NCI-H1436 treated with DMSO at 0.1 percent for 48 hours (cell line): Measurements from ENCODE around the gene RASGRF2.
"Not testable (repeated sequence)": the region's sequence is repeated elsewhere in the genome, so short reads cannot be mapped to it uniquely, and the experiment has no call there.

Experiments
- DNase-seq: peaks from one replicate; lab custom pipeline; 2025; lab: John Stamatoyannopoulos, UW

Gene RASGRF2

DNA sequence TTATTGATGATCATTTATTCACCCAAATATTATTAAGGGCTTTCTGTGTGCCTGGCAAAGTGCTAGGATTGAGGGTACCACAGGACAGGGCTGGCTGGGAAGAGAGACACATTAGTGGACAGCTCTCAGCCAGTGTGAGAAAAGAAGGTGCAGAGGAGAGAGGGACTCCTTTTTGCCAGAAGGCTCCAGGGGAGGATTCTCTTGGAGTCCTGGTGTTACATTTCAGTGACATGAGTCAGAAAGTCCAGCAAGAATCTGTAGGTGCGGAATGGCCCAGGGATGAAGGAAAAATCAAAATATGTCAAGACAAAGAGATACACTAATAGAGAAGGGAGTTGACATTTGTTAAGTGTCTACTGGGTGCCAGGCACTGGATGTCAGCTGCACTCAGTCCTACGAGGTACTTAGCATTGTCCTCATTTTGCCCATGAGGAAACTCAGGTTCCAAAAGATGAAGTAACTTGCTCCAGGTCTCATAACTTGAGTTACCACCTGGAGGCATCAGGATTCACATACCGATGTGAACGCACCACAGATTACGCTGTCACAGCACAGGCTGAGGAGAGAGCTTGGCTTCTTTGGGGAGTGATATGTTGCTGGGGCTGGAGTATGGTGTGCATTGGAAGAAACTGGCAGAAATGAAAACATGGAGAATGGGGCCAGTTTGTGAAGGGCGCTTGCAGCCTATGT is 60.5 kb downstream of the RASGRF2 start:
- DNase-seq = no peak

DNA sequence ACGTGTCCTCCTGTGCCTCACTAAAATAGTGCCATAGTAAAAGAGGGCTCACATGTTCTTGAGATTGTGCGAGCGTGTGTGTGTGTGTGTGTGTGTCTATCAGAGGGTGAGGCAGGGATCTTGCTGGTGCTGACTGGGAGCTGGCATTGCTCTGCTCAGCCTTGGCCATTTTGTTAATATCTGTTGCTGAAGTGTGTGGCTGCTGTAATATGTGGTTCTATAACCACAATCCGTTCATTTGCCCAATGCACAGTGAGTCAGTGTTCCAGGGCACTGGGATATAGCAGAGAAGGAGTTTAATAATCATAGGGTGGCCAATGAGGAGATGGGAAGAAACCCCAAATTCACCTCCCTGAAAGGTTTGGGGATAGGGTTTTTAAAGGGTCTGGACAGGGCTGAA is 61.3 kb downstream of the RASGRF2 start:
- no peak for DNase-seq

DNA sequence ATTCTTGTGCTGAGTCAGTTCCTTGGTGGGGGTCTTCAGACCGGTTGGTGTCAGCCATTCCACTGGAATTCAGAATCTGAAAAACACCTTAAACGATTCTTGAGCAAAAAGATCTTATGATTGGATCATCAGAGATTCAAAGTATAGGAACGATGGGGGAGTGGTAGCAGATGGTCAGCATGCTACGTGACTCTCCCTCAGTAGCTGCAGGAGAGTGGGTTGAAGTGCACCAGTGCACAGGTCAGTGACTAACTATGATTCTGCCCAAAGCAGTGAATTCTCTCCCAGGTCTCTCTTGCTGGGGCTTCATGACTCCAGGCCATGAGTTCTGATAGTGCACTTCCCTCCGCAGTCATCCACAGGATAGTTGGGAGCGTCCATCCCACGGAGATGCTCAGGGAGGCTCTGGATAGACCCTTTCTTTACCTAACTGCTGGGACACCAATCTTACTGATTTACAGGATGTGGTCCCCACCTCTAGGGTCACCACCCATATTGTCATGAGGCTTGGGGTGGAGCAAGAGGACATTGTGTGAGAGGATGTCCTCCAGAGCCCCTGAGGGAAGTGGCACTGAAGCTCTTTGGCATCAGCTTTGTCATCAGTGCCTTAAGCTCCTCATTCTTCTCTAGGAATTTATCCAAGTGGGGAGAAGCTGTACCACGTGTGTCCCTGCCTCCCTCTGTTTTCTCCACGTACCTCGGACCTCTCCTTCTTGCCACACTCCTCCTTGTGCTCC is 62.0 kb downstream of the RASGRF2 start:
- DNase-seq = no peak

DNA sequence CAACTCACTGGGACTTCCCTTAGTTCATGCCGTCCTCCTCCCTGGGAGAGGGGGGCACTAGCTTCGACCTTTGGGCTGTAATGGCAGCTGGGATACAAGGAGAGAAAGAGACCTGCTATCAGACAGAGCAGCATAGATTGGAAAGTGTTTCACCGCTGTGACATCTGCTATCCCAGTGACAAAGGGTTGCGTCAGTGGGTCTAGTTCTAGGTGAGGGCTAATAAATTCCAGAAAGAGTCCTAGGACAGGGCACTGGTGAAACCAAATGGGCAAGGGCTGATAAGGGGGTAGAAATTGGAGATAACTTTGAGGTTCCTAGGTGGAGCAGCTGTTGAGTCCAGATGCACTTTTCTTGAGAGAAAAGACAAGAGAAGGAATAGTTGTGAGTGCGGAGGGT is 62.5 kb downstream of the RASGRF2 start:
- no peak for DNase-seq

DNA sequence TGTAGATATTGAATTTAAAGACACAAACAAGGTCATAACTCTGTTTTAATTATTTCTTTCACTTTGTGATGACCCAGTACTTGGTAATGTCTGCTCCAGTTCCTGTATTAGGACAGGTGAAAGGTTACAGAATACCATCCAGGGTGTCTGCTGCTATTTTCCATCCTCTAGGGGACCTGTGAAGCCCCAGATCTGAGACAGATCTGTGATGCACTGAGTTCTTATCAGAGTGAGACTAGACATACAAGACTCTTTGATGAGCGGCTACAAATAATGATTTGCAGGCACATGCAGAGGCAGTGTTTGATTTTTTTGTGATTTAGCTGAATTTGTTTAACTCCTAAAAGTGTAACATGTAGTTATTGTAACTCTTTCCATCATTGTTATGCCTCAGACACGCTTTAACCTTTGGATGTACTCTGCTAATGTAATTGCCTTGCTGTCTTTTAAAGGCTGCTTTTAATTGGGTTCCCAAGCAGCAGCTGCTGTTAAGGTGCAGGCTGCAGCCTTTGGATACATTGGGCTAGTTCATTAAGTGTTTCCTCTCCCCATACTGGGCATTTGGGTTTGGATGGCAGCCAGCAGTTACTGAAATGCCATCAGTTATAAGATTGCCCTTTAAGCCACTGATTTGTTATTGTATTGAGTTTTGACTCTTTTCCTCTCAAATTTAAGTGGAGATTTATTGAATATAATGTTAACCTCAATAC is 63.3 kb downstream of the RASGRF2 start:
- no peak for DNase-seq

DNA sequence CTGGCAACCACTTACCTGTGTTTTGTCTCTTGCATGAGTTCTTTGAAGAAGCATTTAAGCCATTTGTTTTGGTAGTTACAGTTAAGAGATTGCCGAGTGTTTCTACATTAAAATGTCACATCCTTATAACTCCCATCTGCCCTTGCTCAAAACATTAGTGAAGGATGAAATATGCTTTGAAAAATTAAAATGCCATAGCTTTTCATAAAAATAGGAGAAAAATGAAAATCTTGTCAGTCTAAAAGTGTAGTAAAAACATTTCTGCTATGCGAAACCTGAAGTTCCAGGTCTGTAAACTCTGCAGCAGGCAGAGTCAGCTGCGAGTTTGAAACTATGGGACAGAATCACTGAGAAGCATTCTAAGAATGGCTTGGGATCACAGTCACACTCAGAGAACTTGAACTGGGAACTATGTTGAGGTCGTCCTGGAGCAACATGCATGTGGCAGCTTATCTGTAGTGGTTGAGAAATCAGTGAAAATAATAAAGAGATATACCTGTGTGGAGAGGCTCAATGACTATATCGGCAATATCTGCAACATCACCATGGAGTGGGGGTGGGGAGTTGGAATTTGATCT is 67.4 kb downstream of the RASGRF2 start:
- DNase-seq = no peak

DNA sequence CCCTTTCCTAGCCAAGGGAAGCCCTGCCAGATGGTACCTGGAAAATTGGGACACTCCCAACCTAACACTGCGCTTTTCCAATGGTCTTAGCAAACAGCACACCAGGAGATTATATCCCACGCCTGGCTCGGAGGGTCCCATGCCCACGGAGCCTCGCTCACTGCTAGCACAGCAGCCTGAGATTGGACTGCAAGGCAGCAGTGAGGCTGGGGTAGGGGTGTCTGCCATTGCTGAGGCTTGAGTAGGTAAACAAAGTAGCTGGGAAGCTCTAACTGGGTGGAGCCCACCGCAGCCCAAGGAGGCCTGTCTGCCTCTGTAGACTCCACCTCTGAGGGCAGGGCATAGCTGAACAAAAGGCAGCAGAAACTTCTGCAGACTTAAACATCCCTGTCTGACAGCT is 68.7 kb downstream of the RASGRF2 start:
- not testable (repeated sequence) for DNase-seq

DNA sequence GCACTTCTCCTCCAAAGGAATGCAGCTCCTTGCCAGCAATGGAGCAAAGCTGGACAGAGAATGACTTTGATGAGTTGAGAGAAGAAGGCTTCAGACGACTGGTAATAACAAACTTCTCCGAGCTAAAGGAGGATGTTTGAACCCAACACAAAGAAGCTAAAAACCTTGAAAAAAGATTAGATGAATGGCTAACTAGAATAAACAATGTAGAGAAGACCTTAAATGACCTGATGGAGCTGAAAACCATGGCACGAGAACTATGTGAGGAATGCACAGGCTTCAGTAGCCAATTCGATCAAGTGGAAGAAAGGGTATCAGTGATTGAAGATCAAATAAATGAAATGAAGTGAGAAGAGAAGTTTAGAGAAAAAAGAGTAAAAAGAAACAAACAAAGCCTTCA is 69.6 kb downstream of the RASGRF2 start:
- not testable (repeated sequence) for DNase-seq

DNA sequence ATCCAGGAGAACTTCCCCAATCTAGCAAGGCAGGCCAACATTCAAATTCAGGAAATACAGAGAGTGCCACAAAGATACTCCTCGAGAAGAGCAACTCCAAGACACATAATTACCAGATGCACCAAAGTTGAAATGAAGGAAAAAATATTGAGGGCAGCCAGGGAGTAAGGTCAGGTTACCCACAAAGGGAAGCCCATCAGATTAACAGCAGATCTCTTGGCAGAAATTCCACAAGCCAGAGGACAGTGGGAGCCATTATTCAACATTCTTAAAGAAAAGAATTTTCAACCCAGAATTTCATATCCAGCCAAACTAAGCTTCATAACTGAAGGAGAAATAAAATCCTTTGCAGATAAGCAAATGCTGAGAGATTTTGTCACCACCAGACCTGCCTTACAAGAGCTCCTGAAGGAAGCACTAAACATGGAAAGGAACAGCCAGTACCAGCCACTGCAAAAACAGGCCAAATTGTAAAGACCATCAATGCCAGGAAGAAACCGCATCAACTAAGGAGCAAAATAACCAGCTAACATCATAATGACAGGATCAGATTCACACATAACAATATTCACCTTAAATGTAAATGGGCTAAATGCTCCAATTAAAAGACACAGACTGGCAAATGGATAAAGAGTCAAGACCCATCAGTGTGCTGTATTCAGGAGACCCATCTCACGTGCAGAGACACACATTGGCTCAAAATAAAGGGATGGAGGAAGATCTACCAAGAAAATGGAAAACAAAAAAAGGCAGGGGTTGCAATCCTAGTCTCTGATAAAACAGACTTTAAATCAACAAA is 70.3 kb downstream of the RASGRF2 start:
- DNase-seq = not testable (repeated sequence)

DNA sequence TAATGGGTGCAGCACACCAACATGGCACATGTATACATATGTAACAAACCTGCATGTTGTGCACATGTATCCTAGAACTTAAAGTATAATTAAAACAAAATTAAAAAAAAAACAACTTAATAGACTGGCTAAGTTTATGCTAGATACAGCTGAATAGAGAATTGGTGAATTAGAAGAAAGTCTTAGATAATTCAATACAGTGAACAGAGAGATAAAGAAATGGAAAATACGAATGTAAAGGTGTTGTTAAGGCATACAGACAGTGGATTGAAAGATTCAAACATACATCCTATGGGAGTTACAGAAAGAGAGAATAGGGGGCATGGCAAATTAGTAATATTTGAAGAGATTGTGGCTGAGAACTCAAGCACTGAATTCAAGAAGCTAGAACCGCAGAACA is 75.4 kb downstream of the RASGRF2 start:
- no peak for DNase-seq

DNA sequence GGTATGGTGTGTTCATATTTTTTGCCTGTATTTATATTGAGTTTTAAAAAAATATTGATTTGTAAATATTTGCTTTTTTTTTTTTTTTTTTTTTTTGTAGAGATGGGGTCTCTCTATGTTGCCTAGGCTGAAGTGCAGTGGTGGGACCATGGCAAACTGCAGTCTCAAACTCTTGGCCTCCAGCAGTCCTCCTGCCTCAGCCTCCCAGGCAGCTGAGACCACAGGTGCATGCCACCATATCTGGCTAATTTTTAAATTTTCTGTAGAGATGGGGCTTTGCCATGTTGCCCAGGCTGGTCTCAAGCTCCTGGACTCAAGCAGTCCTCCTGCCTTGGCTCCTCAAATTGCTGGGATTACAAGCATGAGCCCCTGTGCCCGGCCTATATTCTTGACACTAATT is 78.3 kb downstream of the RASGRF2 start:
- no peak for DNase-seq

DNA sequence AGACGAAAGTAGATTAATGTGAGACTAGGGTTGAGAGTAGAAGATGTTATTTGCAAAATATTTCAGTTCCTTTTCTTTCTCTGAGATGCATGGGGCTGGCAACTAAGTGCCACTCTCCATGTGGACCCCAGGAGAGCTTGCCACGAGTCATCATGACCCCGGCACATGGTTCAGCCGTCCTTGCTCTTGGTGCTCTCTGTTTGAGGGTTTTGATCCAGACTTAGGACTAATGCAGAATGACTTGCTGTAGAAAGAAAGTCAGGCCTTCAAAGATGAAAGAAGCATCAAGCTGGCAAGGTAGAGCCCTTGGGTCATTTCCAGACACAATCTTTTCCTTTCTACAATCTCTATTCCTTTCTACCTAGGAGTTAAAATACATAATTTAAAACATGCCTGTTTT is 84.7 kb downstream of the RASGRF2 start:
- DNase-seq = no peak

DNA sequence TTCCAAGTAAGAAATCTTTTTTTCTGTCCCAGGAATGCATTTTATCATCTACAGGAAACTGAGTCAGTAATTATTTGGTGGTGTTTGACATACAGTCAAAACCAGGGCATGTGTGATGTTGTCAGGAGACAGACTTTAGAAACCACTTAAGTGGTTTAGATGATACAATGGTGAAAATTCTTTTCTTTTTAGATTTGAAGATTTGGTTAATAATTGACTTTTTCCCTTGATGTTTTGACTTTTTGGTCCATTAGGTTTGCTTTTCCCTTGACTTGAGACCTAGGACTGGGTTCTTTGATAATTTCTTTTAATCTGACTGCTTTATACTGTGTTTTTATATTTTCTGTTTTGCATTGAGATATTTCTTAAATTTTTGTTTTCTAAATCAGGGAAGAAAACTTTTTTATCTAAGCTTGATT is 85.2 kb downstream of the RASGRF2 start:
- no peak for DNase-seq

DNA sequence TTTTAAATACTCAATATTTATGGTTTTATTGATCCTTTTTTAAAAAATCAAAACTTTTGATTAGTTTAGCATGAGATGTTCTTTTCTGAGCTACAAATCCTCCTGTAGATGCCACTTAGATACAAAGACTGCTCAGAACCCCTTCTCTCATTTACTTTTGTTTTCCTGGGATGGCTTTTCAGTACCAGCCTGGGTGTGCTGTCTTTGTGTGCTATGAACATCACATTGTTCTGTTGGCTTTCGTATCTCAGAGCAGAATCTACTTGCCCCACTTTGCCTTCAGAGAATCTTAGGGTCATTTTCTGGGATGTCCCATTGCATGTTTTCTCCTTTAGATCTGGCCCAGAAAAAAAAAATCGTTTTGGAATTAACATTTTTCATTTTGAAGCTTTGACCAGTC is 85.9 kb downstream of the RASGRF2 start:
- no peak for DNase-seq

DNA sequence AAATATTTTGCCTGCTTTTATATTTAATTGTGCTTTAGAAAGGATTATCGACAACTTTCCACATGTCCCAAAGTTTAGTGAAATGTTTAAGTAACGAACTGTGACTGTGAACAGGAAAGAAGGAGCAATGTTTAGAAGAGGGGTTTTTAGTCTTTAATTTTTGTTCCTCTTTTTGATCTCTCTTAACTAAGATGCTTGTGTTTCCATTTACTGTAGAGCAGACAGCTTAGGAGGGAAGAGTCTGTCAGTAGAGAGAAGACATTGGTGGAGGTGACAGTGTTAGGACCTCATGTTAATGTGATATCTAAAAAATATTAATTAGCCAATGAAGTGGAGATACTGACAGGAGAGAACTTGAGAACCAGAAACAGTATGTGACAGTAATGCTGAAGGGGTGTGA is 92.2 kb downstream of the RASGRF2 start:
- DNase-seq = no peak

DNA sequence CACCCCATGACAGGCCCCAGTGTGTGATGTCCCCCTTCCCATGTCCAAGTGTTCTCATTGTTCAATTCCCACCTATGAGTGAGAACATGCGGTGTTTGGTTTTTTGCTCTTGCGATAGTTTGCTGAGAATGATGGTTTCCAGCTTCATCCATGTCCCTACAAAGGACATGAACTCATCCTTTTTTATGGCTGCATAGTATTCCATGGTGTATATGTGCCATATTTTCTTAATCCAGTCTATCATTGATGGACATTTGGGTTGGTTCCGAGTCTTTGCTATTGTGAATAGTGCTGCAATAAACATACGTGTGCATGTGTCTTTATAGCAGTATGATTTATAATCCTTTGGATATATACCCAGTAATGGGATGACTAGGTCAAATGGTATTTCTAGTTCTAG is 93.1 kb downstream of the RASGRF2 start:
- DNase-seq = not testable (repeated sequence)

DNA sequence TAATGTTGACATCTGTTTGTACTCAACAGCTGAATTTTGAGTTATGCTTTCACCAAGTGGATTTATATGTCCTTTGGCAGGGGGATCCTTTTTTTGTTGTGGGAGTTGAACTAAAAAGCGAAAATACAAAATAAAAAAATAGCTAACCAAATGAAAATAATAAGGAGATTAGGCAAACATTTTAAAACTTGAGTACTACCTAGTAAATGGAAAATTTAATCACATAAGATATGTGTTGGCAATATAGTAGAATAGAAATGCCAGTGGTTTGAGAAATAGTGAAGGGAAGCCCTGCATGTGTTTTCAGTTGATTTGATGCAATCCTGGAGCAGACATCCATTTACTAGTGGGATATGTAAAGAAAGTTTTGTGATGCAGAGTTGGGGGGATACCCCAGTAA is 98.0 kb downstream of the RASGRF2 start:
- no peak for DNase-seq

DNA sequence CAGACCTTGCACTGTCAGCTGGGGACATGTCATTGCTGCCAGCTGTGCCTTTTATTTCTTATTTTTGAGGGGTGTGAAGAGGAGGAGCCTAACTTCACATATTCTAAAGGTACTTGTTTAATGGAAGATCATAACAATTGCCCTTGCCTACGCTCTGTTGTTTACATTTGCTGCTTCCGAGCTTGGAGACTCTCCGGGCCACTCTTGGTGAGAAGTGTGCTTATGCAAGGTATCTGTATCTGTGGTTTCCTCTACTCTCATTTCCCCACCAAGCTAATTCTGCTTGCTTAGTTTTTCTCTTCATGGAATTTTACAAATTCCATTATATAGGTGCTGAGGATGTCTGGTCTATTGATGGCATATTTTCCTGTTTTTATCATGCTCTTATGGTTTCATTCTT is 105.3 kb downstream of the RASGRF2 start:
- DNase-seq = no peak

DNA sequence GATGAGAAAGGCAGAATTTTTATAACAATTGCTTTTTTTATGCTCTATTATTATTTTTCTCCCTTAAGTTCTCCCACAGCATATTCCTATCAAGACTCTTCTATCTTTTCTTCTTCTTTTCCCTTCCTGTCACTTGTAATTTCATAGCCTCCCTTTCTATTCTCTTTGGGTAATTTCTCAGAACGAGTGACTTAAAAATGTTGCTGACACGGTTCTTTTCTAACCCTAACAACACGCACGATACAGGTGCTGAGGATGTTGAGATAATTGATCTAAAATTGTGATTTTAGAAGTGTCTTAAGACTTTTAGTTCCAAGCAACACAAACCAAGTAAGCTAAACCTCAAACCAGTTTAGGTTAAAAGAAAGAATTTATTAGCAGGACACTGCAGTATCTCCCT is 105.9 kb downstream of the RASGRF2 start:
- no peak for DNase-seq

DNA sequence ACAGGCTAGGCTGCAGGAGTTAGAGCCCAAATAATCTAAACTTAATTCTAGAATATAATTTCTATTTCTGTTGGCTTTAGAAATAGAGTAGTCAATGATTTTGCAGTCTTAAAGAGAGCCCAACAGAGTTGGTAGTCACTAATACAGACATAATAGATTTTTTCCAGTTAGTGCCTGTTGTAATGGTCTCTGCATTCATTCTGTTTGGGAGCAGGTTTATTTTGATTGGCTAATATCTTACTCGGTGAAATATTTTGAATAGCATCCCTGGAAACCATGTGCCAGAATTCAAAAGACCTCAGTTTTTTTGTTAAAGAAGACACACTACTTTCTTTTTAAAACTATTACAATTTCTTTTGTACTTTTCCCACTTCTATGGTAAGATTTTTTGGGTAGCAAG is 107.2 kb downstream of the RASGRF2 start:
- DNase-seq = no peak

DNA sequence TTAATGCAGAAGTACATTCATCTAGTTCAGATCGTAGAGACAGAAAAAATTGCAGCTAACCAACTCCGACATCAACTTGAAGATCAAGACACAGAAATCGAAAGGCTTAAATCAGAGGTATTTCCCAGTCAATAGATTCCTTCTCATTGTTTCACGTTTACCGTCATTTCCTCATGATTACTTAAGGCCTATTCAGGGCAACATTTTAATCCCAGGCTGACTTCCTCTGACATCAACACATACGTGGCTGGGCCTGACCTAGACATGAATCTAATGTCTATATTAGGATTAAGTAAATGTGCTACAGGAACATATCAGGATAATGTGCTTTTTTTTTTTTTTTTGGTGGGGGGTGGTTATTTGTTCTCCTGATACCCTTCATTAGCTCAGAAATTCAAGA is 107.9 kb downstream of the RASGRF2 start:
- no peak for DNase-seq

DNA sequence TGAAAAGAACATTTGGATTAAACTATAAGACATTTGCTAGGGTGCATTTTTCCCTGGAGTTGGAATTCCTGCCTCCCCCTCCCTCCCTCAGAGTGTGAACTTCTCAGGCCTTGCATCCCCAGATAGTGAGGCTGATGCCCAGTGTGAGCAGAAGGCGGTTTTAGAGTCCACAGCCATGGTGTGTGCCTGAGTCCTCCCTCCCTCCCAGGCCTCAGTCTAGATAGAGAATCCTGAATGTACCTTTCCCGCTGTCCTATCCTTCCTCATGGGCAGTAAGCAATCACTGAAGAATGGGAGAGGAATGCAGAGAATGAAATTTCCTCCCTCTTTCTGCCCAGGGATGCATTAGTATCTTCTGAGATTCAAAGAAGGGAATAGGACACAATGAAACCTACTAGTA is 108.5 kb downstream of the RASGRF2 start:
- no peak for DNase-seq
